Measurements from ENCODE around the gene CACNA1S.
A peak's percentile ranks its signal among the peaks of the same experiment; 100 is the strongest.

CACNA1S gene

DNA sequence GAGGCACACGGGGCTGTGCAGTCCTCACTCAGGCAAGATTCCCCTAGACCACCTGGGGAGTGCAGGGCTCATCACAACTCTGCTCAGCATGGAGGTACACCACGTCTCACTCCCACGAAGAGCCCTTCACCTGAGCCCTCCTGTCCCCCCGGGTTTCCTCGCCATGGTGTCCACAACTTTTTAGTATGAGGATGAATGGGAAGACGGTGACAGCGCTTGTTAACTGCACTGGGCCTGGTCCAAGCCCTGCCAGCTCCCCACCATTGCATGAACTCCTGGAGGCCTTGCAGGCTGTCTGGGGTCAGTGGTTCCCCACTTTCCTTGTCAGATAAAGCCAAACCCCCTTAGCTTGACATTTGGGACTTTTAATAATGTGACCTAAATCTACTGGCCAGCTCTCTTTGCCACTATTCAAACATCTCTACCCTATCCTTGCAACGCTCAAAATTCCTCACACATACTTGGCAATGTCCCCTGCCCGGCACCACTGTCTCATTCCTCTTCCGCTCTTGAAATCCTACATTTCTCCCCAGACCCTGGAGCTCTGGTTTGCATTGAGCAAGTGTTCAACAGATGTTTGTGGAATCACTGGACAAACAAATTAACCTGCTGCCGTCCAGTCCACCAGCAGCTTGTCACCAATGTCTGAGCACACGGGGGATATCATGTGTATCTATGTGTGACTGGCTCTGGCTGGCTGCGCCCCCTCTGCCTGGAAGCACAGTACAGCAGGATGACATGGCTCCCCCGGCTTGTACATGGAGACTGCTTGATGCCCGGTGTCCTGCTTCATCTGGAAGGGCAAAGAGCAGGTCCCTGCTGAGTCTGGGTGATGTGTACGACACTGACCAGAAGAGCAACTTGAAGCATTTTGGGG, 30.9 kb upstream of the CACNA1S start:
- Histone ChIP-seq H3K4me3 (no peak overlapping the region), H3K27me3 (no peaks in the 10 kb centered on the region), H3K36me3 (peaks cover 16 to 90% (median 76%) of the 10 kb centered on the region in 3 donors), H3K27ac (no peak overlapping the region), H3K9me3 (no peaks in the 10 kb centered on the region), H3K4me1 (peaks cover 0 to 36% (median 25%) of the 10 kb centered on the region in 4 donors)
- TF ChIP-seq, protein P1, sequence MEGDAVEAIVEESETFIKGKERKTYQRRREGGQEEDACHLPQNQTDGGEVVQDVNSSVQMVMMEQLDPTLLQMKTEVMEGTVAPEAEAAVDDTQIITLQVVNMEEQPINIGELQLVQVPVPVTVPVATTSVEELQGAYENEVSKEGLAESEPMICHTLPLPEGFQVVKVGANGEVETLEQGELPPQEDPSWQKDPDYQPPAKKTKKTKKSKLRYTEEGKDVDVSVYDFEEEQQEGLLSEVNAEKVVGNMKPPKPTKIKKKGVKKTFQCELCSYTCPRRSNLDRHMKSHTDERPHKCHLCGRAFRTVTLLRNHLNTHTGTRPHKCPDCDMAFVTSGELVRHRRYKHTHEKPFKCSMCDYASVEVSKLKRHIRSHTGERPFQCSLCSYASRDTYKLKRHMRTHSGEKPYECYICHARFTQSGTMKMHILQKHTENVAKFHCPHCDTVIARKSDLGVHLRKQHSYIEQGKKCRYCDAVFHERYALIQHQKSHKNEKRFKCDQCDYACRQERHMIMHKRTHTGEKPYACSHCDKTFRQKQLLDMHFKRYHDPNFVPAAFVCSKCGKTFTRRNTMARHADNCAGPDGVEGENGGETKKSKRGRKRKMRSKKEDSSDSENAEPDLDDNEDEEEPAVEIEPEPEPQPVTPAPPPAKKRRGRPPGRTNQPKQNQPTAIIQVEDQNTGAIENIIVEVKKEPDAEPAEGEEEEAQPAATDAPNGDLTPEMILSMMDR (IDR thresholded peaks at IDR 0.05): no peak
- DNase-seq: peak in 1 of 2 donors; percentile 31
- intact Hi-C loops (cut with DNase I; ENCODE audit: low total_unique reads): no loop called here

DNA sequence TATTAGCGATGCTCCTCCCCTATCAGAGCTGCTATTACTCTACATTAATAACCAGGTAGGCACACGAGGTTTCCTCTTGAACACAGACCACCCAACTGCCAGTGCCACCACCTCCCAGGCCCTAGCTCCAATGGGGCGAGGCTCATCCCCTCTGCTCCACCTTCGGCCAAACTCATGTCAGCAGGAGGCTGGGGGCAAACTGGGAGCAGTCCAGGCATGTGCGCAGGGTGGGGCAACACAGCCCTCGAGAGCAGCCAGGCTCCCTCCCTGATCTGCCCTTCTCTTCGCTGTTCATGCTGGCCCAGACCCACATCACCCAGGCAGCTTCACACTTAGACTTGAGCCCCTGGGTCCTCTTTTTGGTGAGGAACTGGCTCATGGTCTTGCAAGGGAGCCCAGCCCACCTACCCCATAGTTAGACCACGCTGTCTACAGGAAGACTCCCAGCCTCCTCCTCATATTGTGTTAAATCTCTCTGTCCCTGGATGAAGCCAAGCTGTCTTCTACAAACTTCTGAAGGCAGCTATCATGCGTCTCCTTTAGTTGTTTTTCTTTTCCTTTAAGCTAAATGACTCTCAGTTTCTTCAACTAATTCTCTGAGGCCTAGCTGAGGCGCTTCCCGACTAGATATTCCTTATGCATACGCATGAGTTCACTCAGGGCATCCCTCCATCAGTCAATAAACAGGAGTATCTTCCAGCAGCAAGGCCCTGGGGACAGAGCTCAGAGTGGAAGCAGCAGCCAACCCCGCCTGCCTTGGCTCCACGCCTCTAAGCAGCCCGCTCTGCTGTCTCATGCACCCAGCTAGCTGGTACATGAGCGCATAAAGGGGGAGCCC, 30.0 kb upstream of the CACNA1S start:
- H3K36me3 ChIP-seq: peaks cover 16 to 83% (median 68%) of the 10 kb centered on the region in 3 donors
- DNase-seq: peak; percentile 55 to 75
- intact Hi-C loops (cut with DNase I; ENCODE audit: low total_unique reads): no loop called here
- H3K4me3 ChIP-seq: no peak overlapping the region
- peak overlapping the region in 1 of 2 donors; percentile 21 for H3K27ac ChIP-seq
- TF ChIP-seq, protein P1 (IDR thresholded peaks at IDR 0.05): no peak
- no peaks in the 10 kb centered on the region for H3K9me3 ChIP-seq
- no peaks in the 10 kb centered on the region for H3K27me3 ChIP-seq
- H3K4me1 ChIP-seq: peaks cover 0 to 45% (median 33%) of the 10 kb centered on the region in 4 donors

DNA sequence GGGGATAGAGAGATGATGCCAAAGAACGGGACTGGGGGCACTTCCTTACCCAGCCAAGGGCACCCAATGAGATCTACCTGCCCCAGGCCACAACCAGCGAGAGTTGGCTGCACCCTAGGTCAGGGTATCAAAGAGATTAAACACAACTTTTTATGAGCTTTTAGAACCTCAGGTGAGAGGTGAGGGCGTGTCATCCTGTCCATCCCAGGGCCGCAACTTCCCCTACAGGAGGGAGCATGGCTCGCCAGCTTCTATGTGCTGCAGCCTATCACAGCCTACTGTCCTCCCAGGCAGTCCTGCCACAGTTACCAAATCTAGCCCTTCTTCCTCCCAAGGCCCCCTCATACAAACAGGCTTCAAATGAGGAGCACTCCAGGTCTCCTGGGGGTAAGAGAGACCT, 29.2 kb upstream of the CACNA1S start:
- no peak overlapping the region for H3K4me3 ChIP-seq
- intact Hi-C loops (cut with DNase I; ENCODE audit: low total_unique reads): no loop called here
- H3K36me3 ChIP-seq: peaks cover 13 to 77% (median 64%) of the 10 kb centered on the region in 3 donors
- peak in 1 of 2 donors; percentile 39 for DNase-seq
- no peak overlapping the region for H3K27ac ChIP-seq
- H3K9me3 ChIP-seq: no peaks in the 10 kb centered on the region
- H3K27me3 ChIP-seq: no peaks in the 10 kb centered on the region
- TF ChIP-seq, protein P1 (IDR thresholded peaks at IDR 0.05): no peak
- peaks cover 0 to 53% (median 40%) of the 10 kb centered on the region in 4 donors for H3K4me1 ChIP-seq

DNA sequence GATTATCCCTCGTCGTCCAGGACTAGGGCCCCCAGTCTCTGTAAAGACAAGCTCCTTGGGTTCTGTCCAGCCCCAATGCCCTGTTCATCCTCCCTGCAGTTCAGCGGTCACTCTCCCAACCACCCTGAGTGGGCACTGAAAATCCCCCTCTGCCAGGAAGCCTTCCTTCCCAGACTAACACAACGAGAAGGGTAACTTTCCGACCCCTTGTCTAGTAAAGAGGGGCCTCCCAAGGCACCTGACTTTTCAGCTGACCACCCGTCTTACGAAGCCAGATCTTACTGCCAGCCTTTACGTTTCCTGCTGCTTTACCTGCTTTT, 28.7 kb upstream of the CACNA1S start:
- no peak overlapping the region for H3K27ac ChIP-seq
- TF ChIP-seq, protein P1 (IDR thresholded peaks at IDR 0.05): no peak
- H3K36me3 ChIP-seq: peaks cover 8 to 77% (median 64%) of the 10 kb centered on the region in 3 donors
- intact Hi-C loops (cut with DNase I; ENCODE audit: low total_unique reads): no loop called here
- peaks cover 0 to 54% (median 41%) of the 10 kb centered on the region in 4 donors for H3K4me1 ChIP-seq
- no peak overlapping the region for H3K4me3 ChIP-seq
- H3K27me3 ChIP-seq: no peaks in the 10 kb centered on the region
- DNase-seq: peak in 1 of 2 donors; percentile 38
- no peaks in the 10 kb centered on the region for H3K9me3 ChIP-seq

DNA sequence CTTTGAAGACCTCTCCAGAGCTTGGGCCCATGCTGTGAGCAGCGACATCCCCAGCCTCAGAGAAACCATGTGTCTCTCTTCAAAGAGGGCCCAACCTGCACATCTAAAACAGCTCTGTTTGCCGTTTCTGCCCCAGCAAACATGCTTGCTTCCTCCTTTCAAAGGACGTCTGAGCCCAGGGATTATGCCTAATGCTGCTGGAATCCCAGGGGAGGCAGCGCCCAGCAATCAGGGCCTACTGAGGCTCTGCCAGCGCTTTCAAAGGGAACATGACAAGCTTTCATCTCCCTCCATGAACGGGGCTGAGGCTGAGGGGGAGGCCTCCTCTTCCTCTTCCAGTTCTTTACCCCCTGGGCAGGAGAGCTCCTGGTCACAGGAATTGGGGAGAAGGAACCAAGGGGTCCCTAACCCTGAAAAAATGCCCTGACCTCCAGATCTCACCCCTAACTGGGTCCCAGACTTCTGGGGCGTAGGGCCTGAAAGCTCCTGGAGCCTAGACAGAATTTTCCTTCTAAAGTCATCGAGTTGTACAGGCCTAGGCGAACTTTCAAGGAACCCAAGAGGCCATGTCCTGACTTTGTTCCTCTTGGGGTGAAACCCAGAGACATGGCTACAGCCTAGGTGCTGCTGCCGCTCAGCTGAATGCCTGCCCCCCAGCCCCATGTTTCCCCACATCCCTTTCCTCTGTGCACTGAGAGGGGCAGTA, 28.2 kb upstream of the CACNA1S start:
- Histone ChIP-seq H3K27me3 (no peaks in the 10 kb centered on the region), H3K27ac (no peak overlapping the region), H3K9me3 (no peaks in the 10 kb centered on the region), H3K36me3 (peaks cover 8 to 77% (median 64%) of the 10 kb centered on the region in 3 donors), H3K4me1 (peaks cover 0 to 51% (median 39%) of the 10 kb centered on the region in 4 donors), H3K4me3 (no peak overlapping the region)
- TF ChIP-seq, protein P1 (IDR thresholded peaks at IDR 0.05): no peak
- peak in 1 of 2 donors; percentile 29 for DNase-seq
- intact Hi-C loops (cut with DNase I; ENCODE audit: low total_unique reads): no loop called here
